Smooth muscle cell (in vitro differentiated cells): ENCODE measurements around the gene C11orf58. TPM values are rescaled to one million over a fixed set of nuclear protein-coding genes. Genes with fewer than 3 reads are reported as not detected.

ENCODE experiments used
- DNase-seq: peaks from one replicate; lab custom pipeline; 2025; ENCODE audit not compliant: unreplicated experiment; lab: John Stamatoyannopoulos, UW
- H2AFZ ChIP-seq: fragments of 200-600 bp; sonication (generic); 2 replicates; pipeline ENCODE4 v1.6.0; 2016; ENCODE audit warnings: antibody characterized with exemption, low read depth, mild to moderate bottlenecking
- H3F3A ChIP-seq: fragments of 200-600 bp; sonication (generic); 2 replicates; pipeline ENCODE4 v1.6.0; 2017; ENCODE audit warnings: antibody characterized with exemption, low read depth
- H3K27ac ChIP-seq: fragments of 200-600 bp; sonication (generic); 2 replicates; pipeline ENCODE4 v1.5.1; 2016; ENCODE audit warnings: low read depth, mild to moderate bottlenecking
- H3K27me3 ChIP-seq: fragments of 200-600 bp; sonication (generic); 2 replicates; pipeline ENCODE4 v1.6.1; 2016; ENCODE audit warnings: low read depth, mild to moderate bottlenecking
- H3K36me3 ChIP-seq: fragments of 200-600 bp; sonication (generic); 2 replicates; pipeline ENCODE4 v1.5.1; 2016; ENCODE audit warnings: low read depth
- H3K4me1 ChIP-seq: fragments of 200-600 bp; sonication (generic); 2 replicates; pipeline ENCODE4 v1.5.1; 2016; ENCODE audit warnings: low read depth
- H3K4me2 ChIP-seq: fragments of 200-600 bp; sonication (generic); 2 replicates; pipeline ENCODE4 v1.6.0; 2016; ENCODE audit warnings: mild to moderate bottlenecking
- H3K4me3 ChIP-seq: fragments of 200-600 bp; sonication (generic); 2 replicates; pipeline ENCODE4 v1.5.1; 2016; ENCODE audit warnings: mild to moderate bottlenecking
- H3K79me2 ChIP-seq: fragments of 200-600 bp; sonication (generic); 2 replicates; pipeline ENCODE4 v1.6.0; 2016; ENCODE audit warnings: low read depth, mild to moderate bottlenecking
- H3K9ac ChIP-seq: fragments of 200-600 bp; sonication (generic); 2 replicates; pipeline ENCODE4 v1.6.0; 2016; ENCODE audit warnings: low read depth
- H3K9me3 ChIP-seq: fragments of 200-600 bp; sonication (generic); replicated peaks from 2 replicates; pipeline ENCODE4 v1.5.1; 2016; ENCODE audit warnings: low read depth
- H4K20me1 ChIP-seq: fragments of 200-600 bp; sonication (generic); 2 replicates; pipeline ENCODE4 v1.6.0; 2016; ENCODE audit warnings: low read depth
- CTCF ChIP-seq: fragments of 200-600 bp; sonication (generic); IDR thresholded peaks from 2 replicates; pipeline ENCODE4 v1.5.1; 2017; ENCODE audit warnings: borderline replicate concordance, mild to moderate bottlenecking, antibody characterized with exemption; ENCODE audit not compliant: insufficient read depth, poor library complexity, severe bottlenecking
- WGBS: methylation state at CpG from one replicate; pipeline ENCODE4 v1.1.7; 2016; ENCODE audit warnings: low lambda C conversion rate; 5-methylcytosine and 5-hydroxymethylcytosine counted together
- polyA plus RNA-seq: library from polyadenylated mRNA; unstranded; fragments of >200 nt; fragmentation: Nextera tagmentation; extraction: Ambion mirVana; gene quantifications from 2 replicates; pipeline ENCODE4 v1.2.1, GENCODE V29; 2016
- total RNA-seq: library from RNA; depleted of rRNA; stranded (reverse); fragments of >200 nt; gene quantifications from 2 replicates; pipeline ENCODE4 v1.2.3, GENCODE V29; 2014

C11orf58 gene
- total and polyA plus RNA-seq, 2 experiments from 2014 or later: 174 to 183 TPM

- H3K4me3 ChIP-seq: no peak overlapping the region
- peaks cover 13% of the 10 kb centered on the region for H3K4me1 ChIP-seq
Measured at GRCh38 chr11:16781936-16782919, 43.8 kb downstream of the C11orf58 start.

GRCh38 chr11:16783321-16783801 lies 44.9 kb downstream of the C11orf58 start:
- H3F3A ChIP-seq: no peaks in the 10 kb centered on the region
- H4K20me1 ChIP-seq: no peaks in the 10 kb centered on the region
- TF ChIP-seq CTCF: no peak
- no peaks in the 10 kb centered on the region for H3K27me3 ChIP-seq
- H3K79me2 ChIP-seq: no peaks in the 10 kb centered on the region
- DNase-seq: no peak
- no peak overlapping the region for H3K4me3 ChIP-seq
- peaks cover 13% of the 10 kb centered on the region for H3K4me1 ChIP-seq
- no peak overlapping the region for H3K4me2 ChIP-seq
- no peaks in the 10 kb centered on the region for H3K9me3 ChIP-seq
- H3K9ac ChIP-seq: no peak overlapping the region
- no peak overlapping the region for H2AFZ ChIP-seq
- 96% methylated on average over 22 of the region's 22 CpGs for WGBS
- H3K36me3 ChIP-seq: no peaks in the 10 kb centered on the region
- no peak overlapping the region for H3K27ac ChIP-seq

More at GRCh38 chr11:16781936-16782919, 43.8 kb downstream of the C11orf58 start:
- Histone ChIP-seq H2AFZ (no peak overlapping the region), H3K9me3 (no peaks in the 10 kb centered on the region), H3F3A (no peaks in the 10 kb centered on the region), H3K27me3 (no peaks in the 10 kb centered on the region), H3K79me2 (no peaks in the 10 kb centered on the region), H4K20me1 (no peaks in the 10 kb centered on the region), H3K4me2 (no peak overlapping the region), H3K9ac (no peak overlapping the region), H3K27ac (no peak overlapping the region), H3K36me3 (no peaks in the 10 kb centered on the region)
- no peak for DNase-seq
- no peak for TF ChIP-seq CTCF
- 89% methylated on average over 11 of the region's 11 CpGs for WGBS

GRCh38 chr11:16784097-16784496 lies 45.6 kb downstream of the C11orf58 start:
- H2AFZ ChIP-seq: no peak overlapping the region
- H3K36me3 ChIP-seq: no peaks in the 10 kb centered on the region
- H3K9me3 ChIP-seq: no peaks in the 10 kb centered on the region
- no peak overlapping the region for H3K4me2 ChIP-seq
- peaks cover 13% of the 10 kb centered on the region for H3K4me1 ChIP-seq
- no peak overlapping the region for H3K27ac ChIP-seq
- no peaks in the 10 kb centered on the region for H3K27me3 ChIP-seq
- H3K79me2 ChIP-seq: no peaks in the 10 kb centered on the region
- WGBS: 63% methylated on average over 2 of the region's 2 CpGs
- no peak overlapping the region for H3K9ac ChIP-seq
- no peak for TF ChIP-seq CTCF
- no peaks in the 10 kb centered on the region for H4K20me1 ChIP-seq
- no peak for DNase-seq
- no peak overlapping the region for H3K4me3 ChIP-seq
- H3F3A ChIP-seq: no peaks in the 10 kb centered on the region
